Activated T-cell treated with anti-CD3 and anti-CD28 coated beads, Interleukin-2, amount 50 U/mL, for 4 hours (primary cell): Measurements from ENCODE around the gene ANKRD12. TPM values are rescaled to one million over a fixed set of nuclear protein-coding genes. Genes with fewer than 3 reads are reported as not detected.

Experiments used
- ATAC-seq, 2 donors: fragments of 200-7000 bp; cut with Tn5 transposase; one replicate each; pipeline ENCODE4 v1.10.0; 2021
- DNase-seq: peaks from one replicate; pipeline ENCODE4 v3.0.0-alpha.2; 2020
- H3K27me3 Mint-ChIP-seq: one replicate; pipeline ENCODE4 v1.8.0; 2021; ENCODE audit warnings: low read depth, mixed read lengths
- H3K36me3 Mint-ChIP-seq: one replicate; pipeline ENCODE4 v1.8.0; 2022; ENCODE audit warnings: mixed read lengths; ENCODE audit not compliant: insufficient read depth
- H3K4me1 Mint-ChIP-seq: one replicate; pipeline ENCODE4 v1.8.0; 2021; ENCODE audit warnings: low read depth, mixed read lengths
- H3K4me3 Mint-ChIP-seq: one replicate; pipeline ENCODE4 v1.8.0; 2021; ENCODE audit warnings: mild to moderate bottlenecking, moderate library complexity, mixed read lengths
- H3K9me3 Mint-ChIP-seq: one replicate; pipeline ENCODE4 v1.8.0; 2021; ENCODE audit warnings: mixed read lengths
- total RNA-seq, 3 donors: library from RNA; stranded (reverse); gene quantifications; one replicate each; pipeline ENCODE4 v1.2.1, GENCODE V29; 2021

Gene ANKRD12
- total RNA-seq, 3 donors from 2014 or later, result 49.7 to 62.9 (median 57.7) TPM

- peak; percentile 15 for DNase-seq
- ATAC-seq, result no peak
- H3K9me3 Mint-ChIP-seq, result no peaks in the 10 kb centered on the region
- peaks cover 10% of the 10 kb centered on the region for H3K36me3 Mint-ChIP-seq
- H3K4me3 Mint-ChIP-seq, result peak overlapping the region; percentile 91
- H3K4me1 Mint-ChIP-seq, result peaks cover 53% of the 10 kb centered on the region
- H3K27me3 Mint-ChIP-seq, result no peaks in the 10 kb centered on the region
Observed at GRCh38 chr18:9101730-9102507, 34.7 kb upstream of the ANKRD12 start.

GRCh38 chr18:9102508-9103375 lies 33.8 kb upstream of the ANKRD12 start, which contains the start of gene NDUFV2:
Gene NDUFV2, plus strand, starts transcription at chr18:9102699. Its CDS starts 45 bp downstream, at chr18:9102744.
- H3K27me3 Mint-ChIP-seq, result no peaks in the 10 kb centered on the region
- DNase-seq (peak; percentile 97), ATAC-seq (peak; percentile 92 to 93)
- H3K9me3 Mint-ChIP-seq, result no peaks in the 10 kb centered on the region
- peaks cover 53% of the 10 kb centered on the region for H3K4me1 Mint-ChIP-seq
- peaks cover 12% of the 10 kb centered on the region for H3K36me3 Mint-ChIP-seq
- H3K4me3 Mint-ChIP-seq, result peak within 1 kb of the TSS; percentile 91

GRCh38 chr18:9103376-9103873 lies 33.2 kb upstream of the ANKRD12 start:
- Mint-ChIP-seq H3K4me3 (peak overlapping the region; percentile 91), H3K27me3 (no peaks in the 10 kb centered on the region), H3K4me1 (peaks cover 56% of the 10 kb centered on the region), H3K36me3 (peaks cover 13% of the 10 kb centered on the region), H3K9me3 (no peaks in the 10 kb centered on the region)
- ATAC-seq (no peak), DNase-seq (no peak)

GRCh38 chr18:9104244-9104901 lies 32.2 kb upstream of the ANKRD12 start:
- H3K9me3 Mint-ChIP-seq, result no peaks in the 10 kb centered on the region
- DNase-seq, result no peak
- peaks cover 13% of the 10 kb centered on the region for H3K36me3 Mint-ChIP-seq
- peaks cover 65% of the 10 kb centered on the region for H3K4me1 Mint-ChIP-seq
- H3K27me3 Mint-ChIP-seq, result no peaks in the 10 kb centered on the region
- H3K4me3 Mint-ChIP-seq, result peak overlapping the region; percentile 91
- ATAC-seq, result no peak

DNA sequence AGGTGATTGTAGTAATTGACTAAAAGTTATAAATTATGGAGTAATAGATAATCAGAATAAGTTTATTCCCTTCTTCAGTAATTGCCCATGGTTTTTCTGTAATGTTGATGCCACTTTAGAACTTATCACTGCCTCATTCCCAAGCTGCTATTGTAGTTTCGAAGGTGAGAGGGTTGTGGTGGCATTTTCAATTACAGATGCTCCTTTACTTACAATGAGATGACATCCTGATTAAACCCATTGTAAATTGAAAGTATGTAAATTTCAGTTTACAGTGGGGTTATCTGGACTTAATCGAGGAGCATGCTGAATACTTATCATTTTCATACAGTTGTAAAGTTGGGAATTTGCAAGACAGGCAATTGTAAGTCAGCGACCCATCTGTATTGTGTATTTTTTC lies 31.2 kb upstream of the ANKRD12 start:
- ATAC-seq, result no peak
- no peak for DNase-seq
- Mint-ChIP-seq H3K4me1 (peaks cover 75% of the 10 kb centered on the region), H3K36me3 (peaks cover 13% of the 10 kb centered on the region), H3K9me3 (no peaks in the 10 kb centered on the region), H3K4me3 (peak overlapping the region; percentile 91), H3K27me3 (no peaks in the 10 kb centered on the region)

DNA sequence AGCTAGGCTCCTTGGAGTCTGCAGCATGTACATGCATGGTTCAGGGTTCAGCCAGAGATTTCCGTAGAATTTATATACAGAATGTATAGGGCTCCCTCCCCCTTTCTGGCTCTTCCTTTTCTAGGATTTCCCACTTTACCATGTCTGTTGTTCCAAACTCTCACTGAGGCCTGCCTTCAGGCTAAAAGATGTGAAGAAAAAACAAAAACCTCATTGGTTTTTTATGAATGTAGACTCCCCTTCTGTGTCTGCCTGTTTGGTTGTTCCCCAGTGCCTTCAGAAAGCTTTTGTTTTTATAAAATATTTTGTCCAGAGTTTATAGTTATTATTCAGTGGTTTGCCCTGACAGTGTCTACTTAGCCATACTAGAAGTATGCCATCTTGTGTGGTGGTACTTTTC lies 30.5 kb upstream of the ANKRD12 start:
- Mint-ChIP-seq H3K4me3 (peak overlapping the region; percentile 91), H3K36me3 (peaks cover 16% of the 10 kb centered on the region), H3K27me3 (no peaks in the 10 kb centered on the region), H3K9me3 (no peaks in the 10 kb centered on the region), H3K4me1 (peaks cover 77% of the 10 kb centered on the region)
- ATAC-seq (no peak), DNase-seq (no peak)

- peaks cover 77% of the 10 kb centered on the region for H3K4me1 Mint-ChIP-seq
- H3K9me3 Mint-ChIP-seq, result no peaks in the 10 kb centered on the region
- peaks cover 16% of the 10 kb centered on the region for H3K36me3 Mint-ChIP-seq
- H3K27me3 Mint-ChIP-seq, result no peaks in the 10 kb centered on the region
- H3K4me3 Mint-ChIP-seq, result peak overlapping the region; percentile 91
- ATAC-seq (no peak), DNase-seq (no peak)
Observed at GRCh38 chr18:9106800-9107584, 29.6 kb upstream of the ANKRD12 start.

DNA sequence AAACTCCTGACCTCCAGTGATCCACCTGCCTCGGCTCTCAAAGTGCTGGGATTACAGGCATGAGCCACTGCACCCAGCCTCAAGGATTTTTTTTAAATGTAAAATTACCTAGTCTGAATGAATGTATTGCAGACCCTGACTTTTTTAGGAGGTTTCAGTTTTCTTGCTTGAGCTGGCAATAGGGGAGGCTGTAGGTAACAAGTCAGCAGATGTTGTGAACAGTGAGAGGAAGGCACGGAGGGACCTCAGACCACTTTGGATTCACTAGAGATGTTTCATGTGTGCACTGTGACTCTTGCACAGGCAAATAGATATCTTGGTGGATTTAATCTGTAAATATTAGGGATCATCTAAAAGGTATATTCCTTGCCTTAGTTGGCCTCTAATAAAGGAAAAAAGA lies 27.7 kb upstream of the ANKRD12 start:
- ATAC-seq (peak; percentile 54 to 55), DNase-seq (no peak)
- H3K27me3 Mint-ChIP-seq, result no peaks in the 10 kb centered on the region
- peaks cover 28% of the 10 kb centered on the region for H3K36me3 Mint-ChIP-seq
- H3K4me3 Mint-ChIP-seq, result peak overlapping the region; percentile 53
- peaks cover 89% of the 10 kb centered on the region for H3K4me1 Mint-ChIP-seq
- H3K9me3 Mint-ChIP-seq, result no peaks in the 10 kb centered on the region

- Mint-ChIP-seq H3K4me3 (peak overlapping the region; percentile 53), H3K36me3 (peaks cover 24% of the 10 kb centered on the region), H3K4me1 (peaks cover 87% of the 10 kb centered on the region), H3K9me3 (no peaks in the 10 kb centered on the region), H3K27me3 (no peaks in the 10 kb centered on the region)
- ATAC-seq (peak in 1 of 2 donors; percentile 14), DNase-seq (no peak)
Observed at GRCh38 chr18:9109523-9109922, 27.1 kb upstream of the ANKRD12 start.

DNA sequence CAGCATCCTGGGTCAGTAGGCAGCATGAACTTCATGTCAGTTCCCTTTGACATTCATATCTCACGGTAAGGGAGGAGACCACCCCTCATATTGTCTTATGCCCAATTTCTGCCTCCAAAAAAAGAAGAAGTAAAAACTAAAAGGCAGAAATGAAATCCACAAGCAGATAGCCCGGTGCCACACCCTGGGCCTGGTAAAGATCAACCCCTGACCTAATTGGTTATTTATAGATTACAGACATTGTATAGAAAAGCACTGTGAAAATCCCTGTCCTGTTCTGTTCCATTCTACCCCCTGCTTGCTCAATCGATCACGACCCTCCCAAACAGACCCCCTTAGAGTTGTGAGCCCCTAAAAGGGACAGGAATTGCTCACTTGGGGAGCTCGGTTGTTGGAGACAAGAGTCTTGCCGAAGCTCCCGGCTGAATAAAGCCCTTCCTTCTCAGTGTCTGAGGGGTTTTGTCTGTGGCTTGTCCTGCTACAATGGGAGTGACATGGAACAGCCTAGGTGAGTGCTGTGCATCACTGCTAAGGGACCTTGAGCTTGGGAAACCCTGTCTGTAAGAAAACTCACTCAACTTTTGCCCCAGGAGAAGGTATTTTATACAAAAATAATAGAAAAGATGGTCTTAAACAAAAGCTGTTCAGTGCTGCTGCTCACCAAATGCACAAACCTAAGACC lies 23.0 kb upstream of the ANKRD12 start:
- no peak for ATAC-seq
- H3K36me3 Mint-ChIP-seq, result peaks cover 28% of the 10 kb centered on the region

DNA sequence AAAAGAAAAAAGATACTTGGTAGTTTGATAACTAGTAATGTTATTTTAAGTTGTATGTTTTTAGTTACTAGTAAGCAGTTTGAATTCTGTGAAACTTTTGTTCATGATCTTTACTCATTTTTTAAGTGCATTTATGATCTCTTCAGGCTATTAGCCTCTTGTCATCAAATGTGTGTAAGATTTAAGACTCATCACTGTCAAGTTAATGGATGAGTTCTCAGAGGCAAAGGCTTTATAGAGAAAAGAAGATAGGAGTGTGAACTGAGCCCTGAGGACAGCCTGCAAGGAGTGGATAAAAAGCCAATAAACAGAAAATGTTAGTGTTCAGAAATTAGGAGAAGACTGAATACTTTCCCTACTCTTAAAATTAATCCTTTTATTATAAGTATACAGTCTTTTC lies 20.6 kb upstream of the ANKRD12 start:
- Mint-ChIP-seq H3K4me1 (peaks cover 78% of the 10 kb centered on the region), H3K9me3 (no peaks in the 10 kb centered on the region)

More for the DNA sequence above, 23.0 kb upstream of the ANKRD12 start:
- Mint-ChIP-seq H3K9me3 (no peaks in the 10 kb centered on the region), H3K4me1 (peaks cover 84% of the 10 kb centered on the region), H3K27me3 (no peaks in the 10 kb centered on the region), H3K4me3 (peak overlapping the region; percentile 67)
- no peak for DNase-seq

DNA sequence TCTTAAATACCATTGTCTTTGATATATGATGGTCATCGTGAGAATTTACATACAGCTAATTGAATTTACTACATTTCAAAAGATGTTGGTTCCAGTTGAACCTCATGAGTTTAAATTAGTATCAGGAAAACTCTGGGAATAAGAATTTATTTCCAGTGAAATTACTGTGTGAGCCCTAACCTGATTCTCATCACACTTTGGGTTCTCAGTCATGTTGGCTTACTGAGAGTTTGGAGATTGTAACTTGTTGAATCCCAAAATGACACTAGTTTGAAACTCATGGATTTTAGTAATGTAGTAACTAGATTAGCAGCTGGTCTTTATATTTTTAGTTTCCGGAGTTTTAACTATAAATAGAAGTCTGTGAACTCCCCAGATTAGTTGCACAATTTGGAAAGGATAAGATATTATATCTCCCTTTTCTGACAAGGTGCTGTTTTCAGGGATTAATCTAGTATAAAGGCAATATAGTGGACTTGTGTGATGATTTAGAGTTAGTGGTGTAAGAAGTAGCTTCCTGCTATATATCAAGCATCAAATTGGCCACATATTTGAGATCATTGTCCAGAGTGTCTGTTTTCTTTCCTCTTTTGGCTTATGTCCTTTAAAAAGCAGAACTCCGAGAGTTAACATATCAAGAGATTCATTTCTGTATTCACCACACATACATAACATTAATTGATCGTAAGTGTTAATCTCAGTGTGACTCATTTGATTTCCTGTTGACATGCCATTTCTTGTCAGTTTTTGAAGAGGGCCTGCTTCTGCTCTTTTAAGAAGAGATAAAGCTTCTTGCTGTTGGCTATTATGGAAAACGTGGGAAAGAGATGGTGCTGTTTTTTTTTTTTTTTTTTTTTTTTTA lies 18.4 kb upstream of the ANKRD12 start:
- no peaks in the 10 kb centered on the region for H3K27me3 Mint-ChIP-seq
- H3K4me1 Mint-ChIP-seq, result peaks cover 80% of the 10 kb centered on the region
- peak overlapping the region; percentile 89 for H3K4me3 Mint-ChIP-seq
- peak; percentile 55 for ATAC-seq
- H3K36me3 Mint-ChIP-seq, result peaks cover 36% of the 10 kb centered on the region
- no peaks in the 10 kb centered on the region for H3K9me3 Mint-ChIP-seq
- no peak for DNase-seq

More for the DNA sequence above, 20.6 kb upstream of the ANKRD12 start:
- ATAC-seq (no peak), DNase-seq (no peak)
- Mint-ChIP-seq H3K36me3 (peaks cover 35% of the 10 kb centered on the region), H3K27me3 (no peaks in the 10 kb centered on the region), H3K4me3 (peak overlapping the region; percentile 89)
